TTC549 (cell line): Measurements from ENCODE around the gene MRGPRE.

ENCODE experiments used
- FAIRE-seq: peaks from 2 replicates; lab custom pipeline; 2012; peaks lifted over from hg19 to GRCh38; lab: Jason Lieb, UNC

MRGPRE gene

GRCh38 chr11:3196161-3197043 lies 35.8 kb downstream of the MRGPRE start:
- FAIRE-seq: no peak

DNA sequence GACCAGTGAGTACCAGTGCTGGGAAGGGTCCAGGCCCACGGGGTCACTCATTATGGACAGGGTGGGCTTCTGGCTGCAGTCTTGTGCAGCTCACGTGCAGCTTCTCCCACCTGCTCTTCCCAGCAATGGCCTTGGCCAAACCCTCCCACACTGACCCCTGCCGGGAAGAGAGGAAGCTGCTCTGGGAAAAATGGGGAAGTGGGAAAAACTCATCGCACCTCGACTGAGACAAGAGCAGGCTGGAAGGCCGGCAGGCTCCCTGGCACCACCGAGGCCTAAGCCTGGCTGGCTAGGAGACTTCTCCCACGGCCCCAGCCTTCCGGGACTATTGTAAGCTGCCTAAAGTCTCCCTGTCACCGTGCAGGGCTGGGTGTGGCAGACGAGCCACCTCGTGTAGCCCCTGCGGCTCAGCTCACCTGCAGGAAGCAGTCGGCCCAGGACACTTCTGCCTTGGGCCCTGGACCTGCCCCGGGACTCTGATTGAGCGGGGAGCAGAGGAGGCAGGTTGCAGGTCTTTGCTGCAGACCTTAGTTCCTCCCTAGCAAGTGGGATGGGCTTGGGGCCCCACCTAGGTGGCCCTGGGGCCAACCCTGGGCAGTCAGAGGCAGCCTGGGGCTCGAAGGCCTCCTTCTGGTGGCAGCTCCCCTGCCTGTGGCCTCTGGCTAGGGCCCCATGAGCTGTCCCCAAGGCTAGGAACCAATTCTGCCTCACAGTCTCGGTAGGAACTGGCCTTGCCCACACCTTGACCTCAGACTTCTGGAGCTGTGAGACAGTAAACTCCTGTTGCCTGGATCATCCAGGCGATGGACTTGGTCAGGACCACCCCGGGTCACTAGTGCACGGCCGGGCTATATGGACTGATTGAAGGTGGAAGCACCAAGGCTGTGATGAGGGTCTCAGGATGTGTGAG lies 36.7 kb downstream of the MRGPRE start:
- no peak for FAIRE-seq

- no peak for FAIRE-seq
These were observed 38.0 kb downstream of the MRGPRE start for GRCh38 chr11:3194016-3194816.

DNA sequence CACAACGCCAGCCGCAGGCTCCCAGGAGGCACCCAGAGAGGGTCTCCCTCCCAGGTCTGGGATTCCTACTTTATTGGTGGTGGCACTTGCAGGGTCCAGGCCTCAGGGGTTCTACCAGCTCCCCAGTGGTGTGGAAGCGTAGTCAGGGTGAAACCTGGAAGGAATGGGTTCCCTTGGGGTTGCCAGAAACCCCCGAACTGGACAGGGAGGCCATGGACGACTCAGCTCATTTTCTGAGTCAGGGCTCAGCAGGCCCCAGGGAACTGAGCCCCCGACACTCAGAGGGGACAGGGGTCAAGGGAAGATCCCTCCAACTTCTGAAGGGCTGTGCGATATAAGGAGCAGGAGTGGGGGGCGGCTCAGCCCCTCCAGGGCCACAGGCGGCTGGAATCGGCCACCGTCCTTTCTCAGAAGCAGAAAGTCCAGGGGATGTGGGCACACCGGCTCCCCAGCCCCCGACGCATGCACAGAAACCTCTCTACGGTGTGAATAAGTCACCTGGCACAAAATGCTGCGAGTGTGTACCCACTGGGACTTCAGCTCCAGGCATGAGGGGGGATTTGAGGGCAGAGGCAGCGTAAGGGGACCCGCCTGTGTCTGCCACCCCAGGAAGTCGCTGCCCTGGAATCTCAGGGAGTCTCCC lies 38.7 kb downstream of the MRGPRE start:
- no peak for FAIRE-seq

GRCh38 chr11:3192511-3193372 lies 39.5 kb downstream of the MRGPRE start:
- FAIRE-seq: no peak

DNA sequence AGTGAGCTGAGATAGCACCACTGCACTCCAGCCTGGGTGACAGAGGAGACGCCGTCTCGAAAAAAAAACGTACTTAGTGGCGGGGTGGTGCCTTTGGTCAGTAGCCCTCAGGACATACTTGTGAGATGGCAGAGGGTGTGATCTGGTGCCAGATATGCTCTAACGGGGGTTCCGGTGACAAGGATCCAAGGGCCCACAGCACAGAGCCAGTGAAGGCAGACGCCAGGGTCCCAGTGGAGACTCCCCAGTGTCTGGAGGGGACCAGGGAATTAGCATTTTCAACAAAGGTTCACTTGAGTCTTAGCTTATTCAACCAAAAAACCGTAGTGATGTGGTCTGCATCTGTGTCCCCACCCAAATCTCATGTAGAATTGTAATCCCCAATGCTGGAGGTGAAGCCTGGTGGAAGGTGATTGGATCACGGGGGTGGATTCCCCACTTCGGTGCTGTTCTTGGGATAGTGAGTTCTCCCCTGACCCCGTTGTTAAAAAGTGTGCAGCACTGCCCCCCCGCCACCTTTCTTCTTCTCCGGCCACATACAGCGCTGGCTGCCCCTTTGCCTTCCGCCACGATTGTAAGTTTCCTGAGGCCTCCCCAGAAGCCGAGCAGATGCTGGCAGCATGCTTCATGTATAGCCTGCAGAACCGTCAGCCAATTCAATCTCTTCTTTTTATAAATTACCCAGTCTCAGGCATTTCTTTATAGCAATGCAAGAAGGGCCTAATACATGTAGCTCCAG lies 40.5 kb downstream of the MRGPRE start:
- FAIRE-seq: no peak

DNA sequence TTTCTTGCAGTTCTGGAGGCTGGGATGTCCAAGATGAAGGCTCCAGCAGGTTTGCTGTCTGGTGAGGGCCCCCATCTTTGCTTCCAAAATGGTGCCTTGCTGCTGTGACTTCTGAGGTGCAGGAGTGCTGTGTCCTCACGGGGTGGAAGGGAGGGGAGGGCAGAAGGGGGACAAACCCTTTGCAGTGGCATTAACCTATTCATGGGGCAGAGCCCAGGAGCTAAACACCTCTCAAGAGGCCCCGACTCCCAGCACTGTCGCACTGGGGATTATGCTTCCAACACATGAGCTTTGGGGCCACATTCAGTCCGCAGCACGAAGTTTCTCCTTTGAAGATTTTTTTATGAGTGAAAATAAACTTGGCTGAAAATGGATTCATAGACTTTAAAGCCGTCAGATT lies 41.6 kb downstream of the MRGPRE start:
- FAIRE-seq: no peak

GRCh38 chr11:3189886-3190583 lies 42.2 kb downstream of the MRGPRE start:
- no peak for FAIRE-seq

GRCh38 chr11:3189196-3189843 lies 42.9 kb downstream of the MRGPRE start:
- no peak for FAIRE-seq

DNA sequence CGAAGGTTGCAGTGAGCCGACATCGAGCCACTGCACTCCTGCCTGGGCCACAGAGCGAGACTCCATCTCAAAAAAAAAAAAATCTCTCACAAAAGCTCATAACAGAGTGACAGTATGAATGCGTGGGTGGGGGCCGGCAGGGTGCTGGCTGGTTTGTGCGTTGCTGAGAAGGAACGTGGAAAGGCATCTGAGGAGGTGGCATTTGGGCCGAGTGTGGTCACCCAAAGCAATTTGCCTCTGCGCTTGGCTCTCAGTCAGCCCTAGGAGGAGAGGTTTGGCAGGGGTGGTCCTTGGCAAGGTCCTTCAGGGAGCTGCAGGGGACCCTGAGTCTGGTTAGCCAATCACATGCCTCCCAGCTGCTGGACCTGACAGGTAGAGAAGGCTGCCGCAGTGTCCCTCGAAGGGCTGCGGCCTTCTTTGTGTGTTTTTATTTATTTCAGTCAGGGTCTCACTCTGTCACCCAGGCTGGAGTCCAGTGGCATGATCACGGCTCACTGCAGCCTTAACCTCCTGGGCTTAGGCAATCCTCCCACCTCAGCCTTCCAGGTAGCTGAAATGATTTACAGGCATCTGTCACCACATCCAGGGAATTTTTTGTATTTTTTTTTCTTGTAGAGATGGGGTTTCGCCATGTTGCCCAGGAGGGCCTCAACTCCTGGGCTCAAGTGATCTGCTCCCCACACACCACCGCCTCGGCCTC lies 43.6 kb downstream of the MRGPRE start:
- FAIRE-seq: no peak

- FAIRE-seq: no peak
These were observed 45.9 kb downstream of the MRGPRE start for GRCh38 chr11:3186166-3186953.

DNA sequence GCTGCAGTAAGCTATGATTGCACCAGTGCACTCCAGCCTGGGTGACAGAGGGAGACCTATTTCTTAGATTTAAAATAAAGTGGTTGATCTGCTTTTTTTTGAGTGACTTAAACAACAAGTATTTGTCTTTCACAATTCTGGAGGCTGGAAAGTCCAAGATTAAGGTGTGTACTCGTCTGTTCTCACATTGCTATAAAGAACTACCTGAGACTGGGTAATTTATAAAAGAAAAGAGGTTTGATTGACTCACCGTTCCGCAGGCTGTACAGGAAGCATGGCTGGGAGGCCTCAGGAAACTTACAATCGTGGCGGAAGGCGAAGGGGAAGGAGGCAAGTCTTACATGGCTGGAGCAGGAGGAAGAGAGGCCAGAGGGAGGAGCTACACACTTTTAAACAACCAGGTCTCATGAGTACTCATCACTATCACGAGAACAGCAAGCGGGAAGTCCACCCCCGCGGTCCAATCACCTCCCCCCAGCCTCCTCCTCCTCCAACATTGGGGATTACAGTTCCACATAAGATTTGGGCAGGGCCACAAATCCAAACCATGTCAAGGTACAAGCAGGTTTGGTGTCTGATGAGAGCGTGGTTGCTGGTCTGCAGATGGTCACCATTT lies 47.4 kb downstream of the MRGPRE start:
- no peak for FAIRE-seq

DNA sequence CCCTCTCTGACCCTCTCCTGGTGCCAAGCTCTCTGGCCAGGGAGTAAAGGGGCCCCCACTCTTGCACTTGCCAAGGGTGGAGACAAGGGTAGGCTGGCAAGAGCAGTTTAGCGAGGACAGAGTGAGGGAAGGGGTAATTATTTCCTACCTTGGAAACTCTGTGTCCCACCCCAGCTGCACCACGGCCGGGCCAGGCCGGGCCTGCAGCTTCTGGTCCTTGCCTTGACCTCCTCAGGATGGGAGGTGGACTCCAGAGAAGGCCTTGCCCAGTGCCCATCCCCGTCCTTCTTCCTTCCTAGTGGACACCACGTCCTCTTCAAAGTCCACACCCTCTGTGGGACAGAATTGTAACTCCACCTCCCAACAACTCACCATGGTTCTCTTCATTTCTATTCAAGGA lies 48.7 kb downstream of the MRGPRE start:
- no peak for FAIRE-seq

DNA sequence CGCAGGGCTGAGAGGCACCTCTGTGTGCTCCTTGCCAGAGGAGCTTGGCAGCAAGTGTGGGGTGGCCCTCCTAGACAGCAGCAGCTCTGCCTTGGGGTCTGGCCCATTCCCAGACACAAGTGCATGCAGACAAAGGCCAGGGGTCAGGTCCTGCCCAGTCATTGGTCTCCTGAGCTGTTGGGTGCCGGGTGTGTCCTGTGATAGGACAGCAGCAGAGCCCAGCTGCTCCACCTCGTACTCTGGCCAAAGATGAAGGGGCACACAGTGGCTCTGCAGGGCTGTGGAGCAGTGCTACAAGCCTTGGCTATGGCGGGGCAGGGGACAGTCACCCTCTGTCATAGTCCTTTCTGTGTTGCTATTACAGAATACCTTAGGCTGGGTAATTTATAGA lies 49.8 kb downstream of the MRGPRE start:
- no peak for FAIRE-seq

DNA sequence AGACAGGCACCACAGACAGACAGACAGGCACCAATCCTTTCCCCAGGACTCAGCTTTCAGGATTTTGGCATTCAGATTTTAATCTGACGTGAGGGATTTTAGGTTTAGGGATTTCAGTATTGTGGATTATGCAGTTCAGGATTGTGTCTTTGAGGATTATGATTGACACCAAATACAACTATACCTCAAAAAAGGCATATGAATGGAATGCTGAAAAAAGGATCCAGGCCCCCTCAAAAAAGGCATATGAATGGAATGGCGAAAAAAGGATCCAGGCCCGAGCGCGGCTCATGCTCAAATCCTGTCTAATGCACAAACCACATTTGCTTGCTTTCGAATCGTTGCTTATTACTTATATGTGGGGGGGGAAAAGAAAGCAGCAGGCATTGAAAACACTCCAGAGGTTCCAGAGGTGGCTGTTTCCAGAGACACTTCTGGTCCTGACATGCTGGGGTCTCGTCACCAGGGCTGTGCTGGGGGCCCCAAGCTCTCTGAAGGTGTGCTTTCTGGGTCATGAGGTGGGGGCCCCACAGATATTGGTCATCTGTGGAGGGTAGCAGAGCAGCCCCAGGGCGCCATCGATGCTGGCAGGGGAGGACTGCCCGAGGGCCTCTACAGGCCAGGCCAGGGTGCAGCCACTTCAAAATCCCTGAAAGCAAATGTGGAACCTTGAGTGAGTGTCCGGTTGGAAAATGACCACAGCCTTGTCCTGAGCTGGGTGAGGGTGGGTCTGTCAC lies 50.3 kb downstream of the MRGPRE start:
- FAIRE-seq: no peak

GRCh38 chr11:3180869-3181268 lies 51.3 kb downstream of the MRGPRE start:
- FAIRE-seq: no peak
